ENCODE data around the gene LMNTD1.

DNA sequence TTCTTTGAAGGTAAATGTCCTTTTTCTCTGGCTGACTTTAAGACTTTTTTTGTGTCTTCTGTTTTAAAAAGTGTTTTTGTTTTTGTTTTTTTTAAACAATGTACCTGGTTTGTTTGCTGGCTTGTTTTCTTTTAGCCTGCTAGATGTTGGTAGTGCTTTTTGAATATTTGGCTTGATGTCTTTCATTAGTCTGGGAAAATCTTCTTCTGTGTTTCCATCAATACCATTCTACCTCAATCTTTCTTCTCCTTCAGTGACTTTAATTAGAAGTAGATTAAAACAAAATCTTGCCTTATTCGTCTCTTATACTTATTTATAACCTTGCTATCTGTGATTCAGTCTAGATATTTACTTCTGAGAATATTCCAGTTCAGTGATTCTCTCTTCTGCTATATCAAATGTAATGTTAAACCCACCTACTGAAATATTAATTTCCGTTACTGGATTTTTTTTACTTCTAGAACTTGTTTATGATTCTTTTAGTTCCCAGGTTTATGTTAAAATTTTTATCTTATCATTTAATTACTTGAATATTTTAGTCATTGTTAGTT is 21.5 kb downstream of the LMNTD1 start:
- TF ChIP-seq CTCF (conservative IDR thresholded peaks at IDR 0.05; ENCODE audit: low read depth, low read length) (no peak), FOS (IDR thresholded peaks at IDR 0.05; ENCODE audit: low read depth, low read length) (no peak), POLR2A (IDR thresholded peaks at IDR 0.05; ENCODE audit: low read depth, low read length) (no peak), MAZ (IDR thresholded peaks at IDR 0.05; ENCODE audit: borderline replicate concordance, low read depth, low read length) (no peak), MAFK (IDR thresholded peaks at IDR 0.05; ENCODE audit: low read depth, low read length) (no peak), BHLHE40 (IDR thresholded peaks at IDR 0.05; ENCODE audit: low read depth, low read length) (no peak), CEBPB (IDR thresholded peaks at IDR 0.05; ENCODE audit: low read depth, low read length) (no peak), MXI1 (IDR thresholded peaks at IDR 0.05; ENCODE audit: borderline replicate concordance, low read depth, low read length) (no peak)

All from IMR-90 (cell line).